ENCODE results near the gene DUSP12. TPM values are rescaled to one million over a fixed set of nuclear protein-coding genes. Genes with fewer than 3 reads are reported as not detected.

The DUSP12 gene
- total and polyA plus RNA-seq, 9 of the 15 experiments (the other 6 are each of a cell fraction or from before 2014, with no cell fraction given) = 10.4 to 81.4 (median 43.6) TPM

DNA sequence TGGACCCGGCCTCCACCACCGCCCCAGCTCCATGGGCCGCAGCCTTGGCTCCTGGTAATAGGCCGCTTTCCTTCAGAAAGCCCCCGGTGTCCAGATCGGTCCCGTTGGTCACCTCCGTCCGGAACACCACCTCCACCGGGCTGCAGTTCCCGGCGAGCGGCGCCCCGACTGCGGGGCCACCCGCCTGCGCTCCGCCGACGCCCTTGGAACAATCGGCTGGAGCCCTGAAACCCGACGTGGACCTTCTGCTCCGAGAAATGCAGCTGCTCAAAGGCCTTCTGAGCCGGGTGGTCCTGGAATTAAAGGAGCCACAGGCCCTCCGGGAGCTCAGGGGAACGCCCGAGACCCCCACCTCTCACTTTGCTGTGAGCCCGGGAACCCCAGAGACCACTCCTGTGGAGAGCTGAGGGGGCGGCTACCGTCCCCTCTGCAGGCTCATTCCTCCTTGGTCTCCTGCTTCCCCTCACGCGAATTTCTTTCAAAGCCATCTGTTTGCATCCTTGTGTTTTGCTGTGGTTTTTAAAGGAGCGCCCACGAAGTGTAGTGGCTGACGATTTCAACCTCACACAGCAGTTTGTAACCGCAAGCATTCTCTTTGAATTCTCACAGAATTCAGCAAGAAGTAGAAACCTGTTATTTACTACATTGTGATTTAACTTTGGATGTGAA, 22.2 kb upstream of the DUSP12 start:
- H3K9me3 ChIP-seq (replicated peaks; ENCODE audit: control insufficient read depth, insufficient read depth, low read depth, low read length) = no peaks in the 10 kb centered on the region
- no peaks in the 10 kb centered on the region for H4K20me1 ChIP-seq (replicated peaks; ENCODE audit: control insufficient read depth, insufficient read depth, low read length)
- under 1% methylated on average over 38 of the region's 38 CpGs for WGBS (ENCODE audit: insufficient coverage, low coverage, missing lambda C conversion rate)
- ChIA-PET CTCF (ENCODE audit: low intra/inter-chr PET ratio) (no interaction called here), POLR2A (interaction anchor here (0.6 to 2.6 kb wide), 11 partner anchors 11 to 402 kb away, joined by 3 to 19 read pairs (median 3); partner anchors contain the start of genes DUSP12 and FCRLA)
- H3K79me2 ChIP-seq (ENCODE audit: control insufficient read depth, insufficient read depth, low read length) = peaks cover 24% of the 10 kb centered on the region
- peak overlapping the region; percentile 74 for H3K4me3 ChIP-seq
- H2AFZ ChIP-seq (ENCODE audit: low read depth, low read length) = peak overlapping the region; percentile 84
- ATAC-seq (peak; percentile 21), DNase-seq (ENCODE audit: extremely low read depth in 1 of 4, low spot score in 3 of 4) (peak in 1 of 4 experiments; percentile 52), FAIRE-seq (peak; percentile 59)
- no peaks in the 10 kb centered on the region for H3K9me1 ChIP-seq (ENCODE audit: control insufficient read depth, insufficient read depth, low read length)
- no peaks in the 10 kb centered on the region for H3K27me3 ChIP-seq (ENCODE audit: control insufficient read depth in 2 of 2, insufficient read depth in 2 of 2, low read length in 2 of 2)
- TSS peak; percentile 93 for BruUV-seq (replicated peaks)
- peaks cover 31 to 54% of the 10 kb centered on the region in 2 experiments for H3K4me1 ChIP-seq (replicated peaks in 1 of 2; ENCODE audit: control insufficient read depth in 2 of 2, insufficient read depth in 2 of 2, low read length in 2 of 2)
- in situ Hi-C loops (cut with MboI) = no loop called here
- intact Hi-C loops (cut with micrococcal nuclease) = no loop called here
- no peaks in the 10 kb centered on the region for H3K36me3 ChIP-seq (ENCODE audit: control insufficient read depth, insufficient read depth, low read length)
- peak overlapping the region; percentile 80 for H3K4me2 ChIP-seq (ENCODE audit: insufficient read depth, low read length)
- peak overlapping the region; percentile 92 to 98 for H3K9ac ChIP-seq (ENCODE audit: insufficient read depth in 1 of 2, low read depth in 2 of 2, low read length in 2 of 2)
- peak overlapping the region; percentile 92 for H3K27ac ChIP-seq (ENCODE audit: extremely low read depth, low read depth, low read length)
- peak; percentile 13 for TF ChIP-seq SMAD1 (IDR thresholded peaks at IDR 0.05; ENCODE audit: low read depth, low read length, partially characterized antibody)
- no peak for TF ChIP-seq SLC30A9 (CRISPR knock-in tag; IDR thresholded peaks at IDR 0.05)
- TF ChIP-seq HCFC1 (IDR thresholded peaks at IDR 0.05; ENCODE audit: low read depth, low read length) = no peak
- TF ChIP-seq, protein P1, sequence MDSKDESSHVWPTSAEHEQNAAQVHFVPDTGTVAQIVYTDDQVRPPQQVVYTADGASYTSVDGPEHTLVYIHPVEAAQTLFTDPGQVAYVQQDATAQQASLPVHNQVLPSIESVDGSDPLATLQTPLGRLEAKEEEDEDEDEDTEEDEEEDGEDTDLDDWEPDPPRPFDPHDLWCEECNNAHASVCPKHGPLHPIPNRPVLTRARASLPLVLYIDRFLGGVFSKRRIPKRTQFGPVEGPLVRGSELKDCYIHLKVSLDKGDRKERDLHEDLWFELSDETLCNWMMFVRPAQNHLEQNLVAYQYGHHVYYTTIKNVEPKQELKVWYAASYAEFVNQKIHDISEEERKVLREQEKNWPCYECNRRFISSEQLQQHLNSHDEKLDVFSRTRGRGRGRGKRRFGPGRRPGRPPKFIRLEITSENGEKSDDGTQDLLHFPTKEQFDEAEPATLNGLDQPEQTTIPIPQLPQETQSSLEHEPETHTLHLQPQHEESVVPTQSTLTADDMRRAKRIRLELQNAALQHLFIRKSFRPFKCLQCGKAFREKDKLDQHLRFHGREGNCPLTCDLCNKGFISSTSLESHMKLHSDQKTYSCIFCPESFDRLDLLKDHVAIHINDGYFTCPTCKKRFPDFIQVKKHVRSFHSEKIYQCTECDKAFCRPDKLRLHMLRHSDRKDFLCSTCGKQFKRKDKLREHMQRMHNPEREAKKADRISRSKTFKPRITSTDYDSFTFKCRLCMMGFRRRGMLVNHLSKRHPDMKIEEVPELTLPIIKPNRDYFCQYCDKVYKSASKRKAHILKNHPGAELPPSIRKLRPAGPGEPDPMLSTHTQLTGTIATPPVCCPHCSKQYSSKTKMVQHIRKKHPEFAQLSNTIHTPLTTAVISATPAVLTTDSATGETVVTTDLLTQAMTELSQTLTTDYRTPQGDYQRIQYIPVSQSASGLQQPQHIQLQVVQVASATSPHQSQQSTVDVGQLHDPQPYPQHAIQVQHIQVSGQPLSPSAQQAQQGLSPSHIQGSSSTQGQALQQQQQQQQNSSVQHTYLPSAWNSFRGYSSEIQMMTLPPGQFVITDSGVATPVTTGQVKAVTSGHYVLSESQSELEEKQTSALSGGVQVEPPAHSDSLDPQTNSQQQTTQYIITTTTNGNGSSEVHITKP (IDR thresholded peaks at IDR 0.05; ENCODE audit: partially characterized antibody) = peak; percentile 45
- TF ChIP-seq ZC3H8 (IDR thresholded peaks at IDR 0.05) = no peak
- TF ChIP-seq, protein P2, sequence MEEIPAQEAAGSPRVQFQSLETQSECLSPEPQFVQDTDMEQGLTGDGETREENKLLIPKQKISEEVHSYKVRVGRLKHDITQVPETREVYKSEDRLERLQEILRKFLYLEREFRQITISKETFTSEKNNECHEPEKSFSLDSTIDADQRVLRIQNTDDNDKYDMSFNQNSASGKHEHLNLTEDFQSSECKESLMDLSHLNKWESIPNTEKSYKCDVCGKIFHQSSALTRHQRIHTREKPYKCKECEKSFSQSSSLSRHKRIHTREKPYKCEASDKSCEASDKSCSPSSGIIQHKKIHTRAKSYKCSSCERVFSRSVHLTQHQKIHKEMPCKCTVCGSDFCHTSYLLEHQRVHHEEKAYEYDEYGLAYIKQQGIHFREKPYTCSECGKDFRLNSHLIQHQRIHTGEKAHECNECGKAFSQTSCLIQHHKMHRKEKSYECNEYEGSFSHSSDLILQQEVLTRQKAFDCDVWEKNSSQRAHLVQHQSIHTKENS (CRISPR knock-in tag; IDR thresholded peaks at IDR 0.05) = no peak
- no peak for TF ChIP-seq POU5F1 (IDR thresholded peaks at IDR 0.05; ENCODE audit: borderline replicate concordance, low read depth, low read length, partially characterized antibody)
- no peak for TF ChIP-seq NFE2 (IDR thresholded peaks at IDR 0.05; ENCODE audit: low read depth)
- no peak for TF ChIP-seq ZNF41 (CRISPR knock-in tag; conservative IDR thresholded peaks at IDR 0.05)
- TF ChIP-seq ZNF785 (CRISPR knock-in tag; IDR thresholded peaks at IDR 0.05) = no peak
- TF ChIP-seq ZNF354B (CRISPR knock-in tag; IDR thresholded peaks at IDR 0.05) = no peak
- TF ChIP-seq E2F3 (CRISPR knock-in tag; IDR thresholded peaks at IDR 0.05) = no peak
- TF ChIP-seq E2F5 (CRISPR knock-in tag; IDR thresholded peaks at IDR 0.05) = 0 out of 2 replicates have a peak, but pooled peaks have one; percentile 48
- TF ChIP-seq, protein P3, sequence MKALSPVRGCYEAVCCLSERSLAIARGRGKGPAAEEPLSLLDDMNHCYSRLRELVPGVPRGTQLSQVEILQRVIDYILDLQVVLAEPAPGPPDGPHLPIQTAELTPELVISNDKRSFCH (CRISPR knock-in tag; IDR thresholded peaks at IDR 0.05) = no peak
- TF ChIP-seq, protein P3 (tag; IDR thresholded peaks at IDR 0.05) = peak; percentile 44; the same call in 1 of the 2 replicates
- TF ChIP-seq DNMT1 (IDR thresholded peaks at IDR 0.05) = no peak
- TF ChIP-seq BRCA1 (IDR thresholded peaks at IDR 0.05) = no peak
- no peak for TF ChIP-seq BRCA1 (CRISPR knock-in tag; IDR thresholded peaks at IDR 0.05)
